ENCODE measurements around the gene TTC7B. TPM values are rescaled to one million over a fixed set of nuclear protein-coding genes. Genes with fewer than 3 reads are reported as not detected.

Gene TTC7B
- total and polyA plus RNA-seq, 10 of the 15 experiments (the other 5 are each of a cell fraction or from before 2014, with no cell fraction given), result under 0.01 to 1.1 (median 0.26) TPM; not detected in 2

DNA sequence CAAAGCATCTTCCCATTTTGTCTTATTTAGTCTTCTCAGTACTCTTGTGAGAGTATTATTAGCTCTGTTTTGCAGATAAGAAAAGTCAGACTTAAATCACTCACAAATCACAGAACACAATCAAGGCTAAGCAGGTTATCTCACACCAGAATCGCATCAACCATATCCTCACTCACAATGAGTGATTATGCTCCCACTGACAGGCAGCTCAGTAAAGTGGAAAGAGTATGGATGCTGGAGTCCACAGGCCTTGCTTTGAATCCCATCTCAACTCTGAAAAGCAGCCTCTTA is 43.1 kb downstream of the TTC7B start:
- POLR2A ChIA-PET, result no interaction called here
- CTCF ChIA-PET, result no interaction called here
- TF ChIP-seq BCL11A (IDR thresholded peaks at IDR 0.05; ENCODE audit: low read depth, low read length), result no peak
- TF ChIP-seq, protein P1, sequence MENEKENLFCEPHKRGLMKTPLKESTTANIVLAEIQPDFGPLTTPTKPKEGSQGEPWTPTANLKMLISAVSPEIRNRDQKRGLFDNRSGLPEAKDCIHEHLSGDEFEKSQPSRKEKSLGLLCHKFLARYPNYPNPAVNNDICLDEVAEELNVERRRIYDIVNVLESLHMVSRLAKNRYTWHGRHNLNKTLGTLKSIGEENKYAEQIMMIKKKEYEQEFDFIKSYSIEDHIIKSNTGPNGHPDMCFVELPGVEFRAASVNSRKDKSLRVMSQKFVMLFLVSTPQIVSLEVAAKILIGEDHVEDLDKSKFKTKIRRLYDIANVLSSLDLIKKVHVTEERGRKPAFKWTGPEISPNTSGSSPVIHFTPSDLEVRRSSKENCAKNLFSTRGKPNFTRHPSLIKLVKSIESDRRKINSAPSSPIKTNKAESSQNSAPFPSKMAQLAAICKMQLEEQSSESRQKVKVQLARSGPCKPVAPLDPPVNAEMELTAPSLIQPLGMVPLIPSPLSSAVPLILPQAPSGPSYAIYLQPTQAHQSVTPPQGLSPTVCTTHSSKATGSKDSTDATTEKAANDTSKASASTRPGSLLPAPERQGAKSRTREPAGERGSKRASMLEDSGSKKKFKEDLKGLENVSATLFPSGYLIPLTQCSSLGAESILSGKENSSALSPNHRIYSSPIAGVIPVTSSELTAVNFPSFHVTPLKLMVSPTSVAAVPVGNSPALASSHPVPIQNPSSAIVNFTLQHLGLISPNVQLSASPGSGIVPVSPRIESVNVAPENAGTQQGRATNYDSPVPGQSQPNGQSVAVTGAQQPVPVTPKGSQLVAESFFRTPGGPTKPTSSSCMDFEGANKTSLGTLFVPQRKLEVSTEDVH (IDR thresholded peaks at IDR 0.05; ENCODE audit: low read depth, partially characterized antibody), result no peak
- no peak for TF ChIP-seq PBX3 (IDR thresholded peaks at IDR 0.05; ENCODE audit: insufficient replicate concordance, low read depth, low read length)
- TF ChIP-seq NR2C2 (IDR thresholded peaks at IDR 0.05; ENCODE audit: borderline replicate concordance, control insufficient read depth, insufficient read length, low read depth), result no peak
- no peak for TF ChIP-seq ZBED1 (IDR thresholded peaks at IDR 0.05; ENCODE audit: borderline replicate concordance)
- TF ChIP-seq ZBTB4 (CRISPR knock-in tag; IDR thresholded peaks at IDR 0.05), result no peak
- TF ChIP-seq SREBF2 (IDR thresholded peaks at IDR 0.05; ENCODE audit: low read length), result no peak
- TF ChIP-seq ZNF207 (IDR thresholded peaks at IDR 0.05; ENCODE audit: borderline replicate concordance), result no peak
- no peak for TF ChIP-seq STAT3 (IDR thresholded peaks at IDR 0.05; ENCODE audit: low read depth, low read length)
- TF ChIP-seq SPI1 (IDR thresholded peaks at IDR 0.05; ENCODE audit: borderline replicate concordance, insufficient read depth, low read depth, low read length), result no peak
- TF ChIP-seq MTA3 (IDR thresholded peaks at IDR 0.05; ENCODE audit: borderline replicate concordance, low read length), result no peak
- TF ChIP-seq RFX5 (IDR thresholded peaks at IDR 0.05; ENCODE audit: low read depth, low read length), result no peak
- TF ChIP-seq ZNF24 (IDR thresholded peaks at IDR 0.05), result no peak
- TF ChIP-seq DPF2 (IDR thresholded peaks at IDR 0.05), result no peak
- TF ChIP-seq, protein P2, sequence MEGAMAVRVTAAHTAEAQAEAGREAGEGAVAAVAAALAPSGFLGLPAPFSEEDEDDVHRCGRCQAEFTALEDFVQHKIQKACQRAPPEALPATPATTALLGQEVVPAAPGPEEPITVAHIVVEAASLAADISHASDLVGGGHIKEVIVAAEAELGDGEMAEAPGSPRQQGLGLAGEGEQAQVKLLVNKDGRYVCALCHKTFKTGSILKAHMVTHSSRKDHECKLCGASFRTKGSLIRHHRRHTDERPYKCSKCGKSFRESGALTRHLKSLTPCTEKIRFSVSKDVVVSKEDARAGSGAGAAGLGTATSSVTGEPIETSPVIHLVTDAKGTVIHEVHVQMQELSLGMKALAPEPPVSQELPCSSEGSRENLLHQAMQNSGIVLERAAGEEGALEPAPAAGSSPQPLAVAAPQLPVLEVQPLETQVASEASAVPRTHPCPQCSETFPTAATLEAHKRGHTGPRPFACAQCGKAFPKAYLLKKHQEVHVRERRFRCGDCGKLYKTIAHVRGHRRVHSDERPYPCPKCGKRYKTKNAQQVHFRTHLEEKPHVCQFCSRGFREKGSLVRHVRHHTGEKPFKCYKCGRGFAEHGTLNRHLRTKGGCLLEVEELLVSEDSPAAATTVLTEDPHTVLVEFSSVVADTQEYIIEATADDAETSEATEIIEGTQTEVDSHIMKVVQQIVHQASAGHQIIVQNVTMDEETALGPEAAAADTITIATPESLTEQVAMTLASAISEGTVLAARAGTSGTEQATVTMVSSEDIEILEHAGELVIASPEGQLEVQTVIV (IDR thresholded peaks at IDR 0.05; ENCODE audit: borderline replicate concordance, partially characterized antibody), result no peak
- no peak for TF ChIP-seq KLF5 (IDR thresholded peaks at IDR 0.05; ENCODE audit: partially characterized antibody)
- no peak for TF ChIP-seq RB1 (IDR thresholded peaks at IDR 0.05; ENCODE audit: borderline replicate concordance)

More for the DNA sequence above, 43.1 kb downstream of the TTC7B start:
- no peak overlapping the region for H3K27ac ChIP-seq (ENCODE audit: control insufficient read depth, insufficient read depth)
- no TSS peak for BruUV-seq (replicated peaks)
- H3K9me3 ChIP-seq (replicated peaks; ENCODE audit: control insufficient read depth, insufficient read depth, low read length), result no peaks in the 10 kb centered on the region; the same call in 2 of the 3 replicates
- no peak overlapping the region for H3K9ac ChIP-seq (ENCODE audit: control insufficient read depth, insufficient read depth, low read length)
- FAIRE-seq (no peak), DNase-seq (ENCODE audit: low read depth, low spot score) (no peak), ATAC-seq (no peak)
- no peak overlapping the region for H2AFZ ChIP-seq (ENCODE audit: control insufficient read depth, low read depth, low read length)
- SMC1A ChIA-PET (ENCODE audit: uncharacterized antibody, unreplicated experiment), result no interaction called here
- RAD21 ChIA-PET (ENCODE audit: unreplicated experiment), result no interaction called here
- no peaks in the 10 kb centered on the region for H4K20me1 ChIP-seq (ENCODE audit: control insufficient read depth, insufficient read depth)
- H3K36me3 ChIP-seq (ENCODE audit: control insufficient read depth in 2 of 2, insufficient read depth in 2 of 2, low read length in 1 of 2), result no peaks in the 10 kb centered on the region
- no peaks in the 10 kb centered on the region; a peak in 1 of 4 replicates for H3K27me3 ChIP-seq (replicated peaks in 1 of 2; ENCODE audit: control insufficient read depth in 2 of 2, insufficient read depth in 2 of 2, low read length in 1 of 2)
- no peak overlapping the region for H3K4me3 ChIP-seq
- in situ Hi-C loops (cut with MboI), result no loop called here
- no peaks in the 10 kb centered on the region for H3K79me2 ChIP-seq (ENCODE audit: control insufficient read depth, insufficient read depth, low read length)
- no peaks in the 10 kb centered on the region for H3K4me1 ChIP-seq (ENCODE audit: control insufficient read depth, insufficient read depth, low read length)
- H3K4me2 ChIP-seq (ENCODE audit: control insufficient read depth, insufficient read depth), result no peak overlapping the region
- intact Hi-C loops (cut with micrococcal nuclease; ENCODE audit: unreplicated experiment), result no loop called here
- 68% methylated on average over 1 of the region's 1 CpG for WGBS (ENCODE audit: insufficient coverage, insufficient replicate concordance, low lambda C conversion rate, missing lambda C conversion rate)
